GM12864 (cell line): Measurements from ENCODE around the gene NKX1-1.

ENCODE experiments used
- DNase-seq: peaks from one replicate; pipeline ENCODE4 v3.0.0-alpha.2; 2011; ENCODE audit warnings: low read depth
- H3K4me3 ChIP-seq: 2 replicates; pipeline ENCODE4 v1.5.1; 2011; ENCODE audit warnings: mild to moderate bottlenecking, low read depth, low read length, control low read depth
- CTCF ChIP-seq: IDR thresholded peaks from 2 replicates; pipeline ENCODE4 v1.5.1; 2011; ENCODE audit warnings: low read depth, mild to moderate bottlenecking, moderate library complexity, low read length, control low read depth, inconsistent platforms; ENCODE audit errors: missing control alignments

Gene NKX1-1

GRCh38 chr4:1353186-1354055 is 52.8 kb downstream of the NKX1-1 start:
- TF ChIP-seq CTCF, result no peak
- no peak overlapping the region for H3K4me3 ChIP-seq
- DNase-seq, result no peak
